GM23248 (cell line): Measurements from ENCODE around the gene CSH1.

Experiments used
- EZH2 ChIP-seq: fragments of 200-600 bp; sonication (generic); IDR thresholded peaks from 2 replicates; pipeline ENCODE4 v1.6.1; 2018; ENCODE audit warnings: antibody characterized with exemption, mild to moderate bottlenecking; ENCODE audit not compliant: insufficient read depth, poor library complexity, severe bottlenecking
- EZH2phosphoT487 ChIP-seq: fragments of 200-600 bp; sonication (generic); IDR thresholded peaks from 2 replicates; pipeline ENCODE4 v1.6.1; 2018; ENCODE audit warnings: antibody characterized with exemption, moderate library complexity, mild to moderate bottlenecking, low read depth; ENCODE audit not compliant: insufficient read depth

DNA sequence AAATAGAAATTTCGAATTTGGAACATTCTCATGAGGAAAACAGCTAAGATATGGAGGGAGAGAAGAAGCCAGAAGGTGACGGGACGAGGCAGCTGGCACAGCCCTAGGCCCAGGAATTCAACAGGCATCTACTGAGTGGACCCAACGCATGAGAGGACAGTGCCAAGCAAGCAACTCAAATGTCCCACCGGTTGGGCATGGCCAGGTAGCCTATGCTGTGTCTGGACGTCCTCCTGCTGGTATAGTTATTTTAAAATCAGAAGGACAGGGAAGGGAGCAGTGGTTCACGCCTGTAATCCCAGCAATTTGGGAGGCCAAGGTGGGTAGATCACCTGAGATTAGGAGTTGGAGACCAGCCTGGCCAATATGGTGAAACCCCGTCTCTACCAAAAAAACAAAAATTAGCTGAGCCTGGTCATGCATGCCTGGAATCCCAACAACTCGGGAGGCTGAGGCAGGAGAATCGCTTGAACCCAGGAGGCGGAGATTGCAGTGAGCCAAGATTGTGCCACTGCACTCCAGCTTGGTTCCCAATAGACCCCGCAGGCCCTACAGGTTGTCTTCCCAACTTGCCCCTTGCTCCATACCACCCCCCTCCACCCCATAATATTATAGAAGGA, 20.3 kb upstream of the CSH1 start:
- TF ChIP-seq EZH2phosphoT487, result no peak
- TF ChIP-seq EZH2, result no peak
